HG03108 (cell line): ENCODE measurements around the gene EPB41.

ENCODE experiments used
- ATAC-seq: cut with Tn5 transposase; IDR thresholded peaks from one replicate; pipeline ENCODE4 v1.9.1; 2021; ENCODE audit warnings: moderate library complexity; ENCODE audit not compliant: unreplicated experiment

Gene EPB41

GRCh38 chr1:29162025-29162424, 247.7 kb downstream of the EPB41 start:
- ATAC-seq: no peak

- ATAC-seq: no peak
Measured at GRCh38 chr1:29162476-29163138, 248.2 kb downstream of the EPB41 start.

GRCh38 chr1:29164588-29164987, 250.2 kb downstream of the EPB41 start:
- ATAC-seq: no peak

- no peak for ATAC-seq
Measured at GRCh38 chr1:29166291-29166878, 252.0 kb downstream of the EPB41 start.

GRCh38 chr1:29167904-29168303, 253.5 kb downstream of the EPB41 start:
- ATAC-seq: no peak
